Stomach (tissue), 4 donors: ENCODE data around the gene MRPL27.

ENCODE experiments used
- CTCF ChIP-seq, 7 experiments: fragments of 450-650 bp in 4 of 7; fragments of 200-600 bp in 3 of 7; sonication (generic) in 3 of 7; IDR thresholded peaks; one replicate each; pipeline ENCODE4 v1.5.1; 2016 to 2019; ENCODE audit warnings: antibody characterized with exemption in 7 of 7, control low read depth in 2 of 7, mild to moderate bottlenecking in 1 of 7
- EP300 ChIP-seq: sonication (generic); formaldehyde crosslinking; IDR thresholded peaks from one replicate; pipeline ENCODE4 v1.6.1; 2017; ENCODE audit warnings: antibody characterized with exemption
- POLR2A ChIP-seq, 4 donors: fragments of 450-650 bp; IDR thresholded peaks; one replicate each; pipeline ENCODE4 v1.6.1; 2016; ENCODE audit warnings: antibody characterized with exemption in 4 of 4, control low read depth in 2 of 4, mild to moderate bottlenecking in 1 of 4, moderate library complexity in 1 of 4
- POLR2AphosphoS5 ChIP-seq, 3 donors: sonication (generic); formaldehyde crosslinking; IDR thresholded peaks; one replicate each; pipeline ENCODE4 v1.6.1; 2016; ENCODE audit warnings: antibody characterized with exemption in 3 of 3

- TF ChIP-seq CTCF (IDR thresholded peaks at IDR 0.05) (no peak), EP300 (no peak), POLR2A (IDR thresholded peaks at IDR 0.05) (no peak), POLR2AphosphoS5 (IDR thresholded peaks at IDR 0.05) (no peak)
These were observed 20.7 kb upstream of the MRPL27 start for GRCh38 chr17:50393700-50394099.
